Right lobe of liver (tissue), 6 donors: ENCODE results near the gene ZNF618. TPM values are rescaled to one million over a fixed set of nuclear protein-coding genes. Genes with fewer than 3 reads are reported as not detected.

ENCODE experiments used
- ATAC-seq, 4 donors: fragments of 200-7000 bp; cut with Tn5 transposase; one replicate each; pipeline ENCODE4 v1.9.1; 2020; ENCODE audit warnings: mild to moderate bottlenecking in 4 of 4, moderate library complexity in 4 of 4
- DNase-seq, 3 donors: peaks; one replicate each; pipeline ENCODE4 v3.0.0-alpha.2; 2020
- H3K27ac ChIP-seq, 3 donors: fragments of 200-600 bp; one replicate each; pipeline ENCODE4 v1.8.0; 2022
- H3K27me3 ChIP-seq, 2 donors: fragments of 200-600 bp; one replicate each; pipeline ENCODE4 v1.8.0; 2022
- H3K36me3 ChIP-seq, 4 donors: fragments of 200-600 bp; sonication (generic) in 1 of 4; one replicate each; pipeline versions ENCODE4 v1.5.1 to v1.8.0; 2017 to 2022; ENCODE audit warnings: control low read depth in 1 of 4
- H3K4me1 ChIP-seq, 4 donors: fragments of 200-600 bp; sonication (generic) in 1 of 4; one replicate each; pipeline versions ENCODE4 v1.5.1 to v1.8.0; 2017 to 2022; ENCODE audit warnings: control low read depth in 1 of 4
- H3K4me3 ChIP-seq, 3 donors: fragments of 200-600 bp; one replicate each; pipeline ENCODE4 v1.8.0; 2022
- H3K9me3 ChIP-seq, 4 donors: fragments of 200-600 bp; sonication (generic) in 1 of 4; one replicate each; pipeline versions ENCODE4 v1.5.1 to v1.8.0; 2017 to 2022; ENCODE audit warnings: control low read depth in 1 of 4
- CTCF ChIP-seq, 4 donors: fragments of 200-600 bp in 3 of 4; fragments of 450-650 bp in 1 of 4; IDR thresholded peaks; one replicate each; pipeline versions ENCODE4 v1.5.1 to v1.8.0; 2016 to 2022; ENCODE audit warnings: antibody characterized with exemption in 4 of 4, mild to moderate bottlenecking in 2 of 4
- POLR2A ChIP-seq: fragments of 450-650 bp; IDR thresholded peaks from one replicate; pipeline ENCODE4 v1.6.1; 2017; ENCODE audit warnings: antibody characterized with exemption, mild to moderate bottlenecking
- WGBS: methylation state at CpG from one replicate; pipeline ENCODE4 v1.1.6; 2018; ENCODE audit warnings: low coverage, low lambda C conversion rate; ENCODE audit not compliant: insufficient coverage; ENCODE audit errors: missing lambda C conversion rate; 5-methylcytosine and 5-hydroxymethylcytosine counted together
- intact Hi-C, 2 donors: fragments of 100-400 bp; cut with DNase I; formaldehyde crosslinking; loops; one replicate each; pipeline versions ENCODE4 v1.11.2 to v1.14.1; 2022
- total RNA-seq, 6 experiments: library from RNA; depleted of rRNA in 2 of 6; stranded (reverse); fragments of >200 nt in 2 of 6; fragmentation: NEBNext Ultra II Directional in 3 of 6; extraction: Animal tissue kit (Norgen Biotek cat#: 25700) in 3 of 6; gene quantifications; one replicate each; pipeline versions ENCODE4 v1.1.0 to v1.2.4, GENCODE V29; 2016 to 2023
- donor health status: DM: no; HTN: yes; CAD: no.
- donor health status: DM: no; HTN: no; CAD: no.
- donor health status: DM: no; HTN: no; CAD: no.
- donor health status: DM: no; HTN: yes; CAD: no.
- donor health status: DM: no; HTN: yes; CAD: no.

Gene ZNF618
- total RNA-seq, 6 experiments from 2014 or later, result 2.9 to 7.9 (median 6.0) TPM

GRCh38 chr9:113914517-113914916 lies 38.4 kb downstream of the ZNF618 start:
- H3K9me3 ChIP-seq, result no peaks in the 10 kb centered on the region
- no peak for TF ChIP-seq POLR2A
- no peak for TF ChIP-seq CTCF (IDR thresholded peaks at IDR 0.05)
- no peak overlapping the region for H3K4me3 ChIP-seq
- peaks cover 0 to 28% (median 11%) of the 10 kb centered on the region in 4 donors for H3K4me1 ChIP-seq
- WGBS, result 17% methylated on average over 1 of the region's 2 CpGs
- ATAC-seq (no peak), DNase-seq (no peak)
- no peaks in the 10 kb centered on the region for H3K36me3 ChIP-seq
- H3K27me3 ChIP-seq, result no peaks in the 10 kb centered on the region
- no peak overlapping the region for H3K27ac ChIP-seq
- intact Hi-C loops, result no loop called here

GRCh38 chr9:113915817-113916434 lies 39.8 kb downstream of the ZNF618 start:
- DNase-seq, result no peak
- intact Hi-C loops, result no loop called here
- 83% methylated on average over 8 of the region's 9 CpGs for WGBS

GRCh38 chr9:113916931-113917330 lies 40.8 kb downstream of the ZNF618 start:
- ATAC-seq, result no peak
- no peak for TF ChIP-seq CTCF (IDR thresholded peaks at IDR 0.05)
- no peak for TF ChIP-seq POLR2A

More at GRCh38 chr9:113915817-113916434, 39.8 kb downstream of the ZNF618 start:
- Histone ChIP-seq H3K4me1 (peaks cover 0 to 17% (median 4%) of the 10 kb centered on the region in 4 donors), H3K27me3 (no peaks in the 10 kb centered on the region), H3K4me3 (no peak overlapping the region), H3K36me3 (no peaks in the 10 kb centered on the region), H3K27ac (no peak overlapping the region), H3K9me3 (no peaks in the 10 kb centered on the region)
- TF ChIP-seq CTCF (IDR thresholded peaks at IDR 0.05) (no peak), POLR2A (no peak)
- ATAC-seq, result no peak

GRCh38 chr9:113918697-113919350 lies 42.7 kb downstream of the ZNF618 start:
- no peak for TF ChIP-seq CTCF (IDR thresholded peaks at IDR 0.05)
- TF ChIP-seq POLR2A, result no peak
- Histone ChIP-seq H3K9me3 (no peaks in the 10 kb centered on the region), H3K27me3 (no peaks in the 10 kb centered on the region), H3K27ac (no peak overlapping the region), H3K4me1 (peaks cover 0 to 12% (median 0%) of the 10 kb centered on the region in 4 donors), H3K4me3 (no peak overlapping the region), H3K36me3 (no peaks in the 10 kb centered on the region)
- DNase-seq (no peak), ATAC-seq (no peak)
- WGBS, result 85% methylated on average over 7 of the region's 8 CpGs
- intact Hi-C loops, result no loop called here

More at GRCh38 chr9:113916931-113917330, 40.8 kb downstream of the ZNF618 start:
- DNase-seq, result no peak
- Histone ChIP-seq H3K4me1 (peaks cover 0 to 21% (median 4%) of the 10 kb centered on the region in 4 donors), H3K36me3 (no peaks in the 10 kb centered on the region), H3K9me3 (no peaks in the 10 kb centered on the region), H3K27me3 (no peaks in the 10 kb centered on the region), H3K27ac (no peak overlapping the region), H3K4me3 (no peak overlapping the region)
- intact Hi-C loops, result no loop called here
- 100% methylated on average over 1 of the region's 2 CpGs for WGBS
